CD14-positive monocyte (primary cell): ENCODE measurements around the gene MSTN. TPM values are rescaled to one million over a fixed set of nuclear protein-coding genes. Genes with fewer than 3 reads are reported as not detected.

Experiments used
- DNase-seq, 3 donors: peaks; one replicate each; pipeline ENCODE4 v3.0.0-alpha.2; 2011 to 2022
- H2AFZ ChIP-seq: 2 replicates; pipeline ENCODE4 v1.6.0; 2012; ENCODE audit warnings: mild to moderate bottlenecking, low read depth, low read length, inconsistent platforms; ENCODE audit not compliant: insufficient read depth, poor library complexity, severe bottlenecking
- H3K27ac ChIP-seq, 2 donors: 1 replicate in 1 of 2; 2 replicates in 1 of 2; pipeline ENCODE4 v1.5.1; 2012 to 2013; ENCODE audit warnings: low read length in 2 of 2, control low read depth in 1 of 2, inconsistent platforms in 1 of 2, low read depth in 1 of 2, mild to moderate bottlenecking in 1 of 2
- H3K27me3 ChIP-seq, 2 donors: one replicate each; pipeline versions ENCODE4 v1.6.0 to v1.6.1; 2011 to 2013; ENCODE audit warnings: low read length in 2 of 2; ENCODE audit not compliant: control insufficient read depth in 2 of 2, insufficient read depth in 2 of 2
- H3K36me3 ChIP-seq, 2 donors: replicated peaks in 1 of 2; 1 replicate in 1 of 2; 2 replicates in 1 of 2; pipeline versions ENCODE4 v1.5.1 to v1.6.1; 2012 to 2013; ENCODE audit warnings: low read length in 2 of 2, control low read depth in 1 of 2, inconsistent platforms in 1 of 2, mild to moderate bottlenecking in 1 of 2; ENCODE audit not compliant: insufficient read depth in 2 of 2, control insufficient read depth in 1 of 2
- H3K4me1 ChIP-seq, 2 donors: 1 replicate in 1 of 2; 2 replicates in 1 of 2; pipeline versions ENCODE4 v1.5.1 to v1.6.1; 2012 to 2013; ENCODE audit warnings: low read length in 2 of 2, control low read depth in 1 of 2, inconsistent platforms in 1 of 2, mild to moderate bottlenecking in 1 of 2, moderate library complexity in 1 of 2; ENCODE audit not compliant: insufficient read depth in 2 of 2, control insufficient read depth in 1 of 2
- H3K4me2 ChIP-seq: replicated peaks from 2 replicates; pipeline ENCODE3; 2012; ENCODE audit warnings: low read length, moderate library complexity, mild to moderate bottlenecking; ENCODE audit not compliant: poor library complexity, severe bottlenecking; ENCODE audit errors: extremely low read depth
- H3K4me3 ChIP-seq, 3 experiments: fragments of 200-600 bp in 1 of 3; sonication (generic) in 1 of 3; replicated peaks in 1 of 3; 1 replicate in 2 of 3; 2 replicates in 1 of 3; pipeline ENCODE4 v1.5.1; 2011 to 2013; ENCODE audit warnings: low read length in 3 of 3, mild to moderate bottlenecking in 3 of 3, control low read depth in 2 of 3, low read depth in 2 of 3, inconsistent platforms in 1 of 3, moderate library complexity in 1 of 3
- H3K79me2 ChIP-seq: 2 replicates; pipeline ENCODE4 v1.6.0; 2012; ENCODE audit warnings: mild to moderate bottlenecking, control low read depth, inconsistent platforms, low read length, moderate library complexity; ENCODE audit not compliant: insufficient read depth
- H3K9ac ChIP-seq: 2 replicates; pipeline ENCODE4 v1.6.0; 2017; ENCODE audit warnings: low read length, mild to moderate bottlenecking; ENCODE audit not compliant: insufficient read depth, poor library complexity, severe bottlenecking
- H3K9me3 ChIP-seq, 2 donors: replicated peaks in 1 of 2; 1 replicate in 1 of 2; 2 replicates in 1 of 2; pipeline versions ENCODE4 v1.5.1 to v1.6.1; 2012 to 2013; ENCODE audit warnings: low read length in 2 of 2, control low read depth in 1 of 2; ENCODE audit not compliant: control insufficient read depth in 1 of 2, insufficient read depth in 1 of 2
- H4K20me1 ChIP-seq: 2 replicates; pipeline ENCODE4 v1.6.0; 2012; ENCODE audit warnings: mild to moderate bottlenecking, low read length, control low read depth, moderate library complexity; ENCODE audit not compliant: insufficient read depth
- H3K27ac Mint-ChIP-seq, 7 donors: one replicate each; pipeline ENCODE4 v1.8.0; 2020; ENCODE audit warnings: mild to moderate bottlenecking in 7 of 7, mixed read lengths in 7 of 7, moderate library complexity in 6 of 7, inconsistent platforms in 2 of 7
- H3K27me3 Mint-ChIP-seq, 3 donors: one replicate each; pipeline ENCODE4 v1.8.0; 2021 to 2022; ENCODE audit warnings: low read depth in 3 of 3, mild to moderate bottlenecking in 3 of 3, mixed read lengths in 3 of 3, moderate library complexity in 3 of 3, inconsistent platforms in 1 of 3
- H3K36me3 Mint-ChIP-seq, 2 donors: one replicate each; pipeline ENCODE4 v1.8.0; 2020; ENCODE audit warnings: mixed read lengths in 2 of 2, inconsistent platforms in 1 of 2, mild to moderate bottlenecking in 1 of 2
- H3K4me1 Mint-ChIP-seq: one replicate; pipeline ENCODE4 v1.8.0; 2020; ENCODE audit warnings: mild to moderate bottlenecking, mixed read lengths
- H3K4me3 Mint-ChIP-seq, 2 donors: one replicate each; pipeline ENCODE4 v1.8.0; 2020; ENCODE audit warnings: mild to moderate bottlenecking in 2 of 2, mixed read lengths in 2 of 2, moderate library complexity in 1 of 2
- H3K9me3 Mint-ChIP-seq, 7 donors: one replicate each; pipeline ENCODE4 v1.8.0; 2020 to 2022; ENCODE audit warnings: mixed read lengths in 7 of 7, mild to moderate bottlenecking in 6 of 7, moderate library complexity in 6 of 7, inconsistent platforms in 2 of 7
- WGBS: methylation state at CpG from one replicate; pipeline ENCODE4 v1.1.5; 2013; ENCODE audit warnings: missing lambda C conversion rate; ENCODE audit not compliant: insufficient coverage; 5-methylcytosine and 5-hydroxymethylcytosine counted together
- intact Hi-C, 2 donors: fragments of 100-400 bp; cut with micrococcal nuclease; formaldehyde crosslinking; loops; one replicate each; pipeline versions ENCODE4 v1.15.0 to v1.15.1; 2023
- polyA plus RNA-seq, 3 donors: library from polyadenylated mRNA; depleted of rRNA in 1 of 3; unstranded in 2 of 3; stranded (reverse) in 1 of 3; fragments of 300-500 nt in 2 of 3; fragments of >200 nt in 1 of 3; fragmentation: Illumina TruSeq in 2 of 3; gene quantifications; 1 replicate in 2 of 3; 2 replicates in 1 of 3; pipeline ENCODE4 v1.2.3, GENCODE V29; 2012 to 2021
- TF ChIP-seq, protein P1 (sequence below): fragments of 200-600 bp; IDR thresholded peaks from one replicate; pipeline ENCODE4 v1.8.0; 2022; ENCODE audit warnings: antibody characterized with exemption, mild to moderate bottlenecking

MSTN gene
- polyA plus RNA-seq, 3 donors, result not detected

DNA sequence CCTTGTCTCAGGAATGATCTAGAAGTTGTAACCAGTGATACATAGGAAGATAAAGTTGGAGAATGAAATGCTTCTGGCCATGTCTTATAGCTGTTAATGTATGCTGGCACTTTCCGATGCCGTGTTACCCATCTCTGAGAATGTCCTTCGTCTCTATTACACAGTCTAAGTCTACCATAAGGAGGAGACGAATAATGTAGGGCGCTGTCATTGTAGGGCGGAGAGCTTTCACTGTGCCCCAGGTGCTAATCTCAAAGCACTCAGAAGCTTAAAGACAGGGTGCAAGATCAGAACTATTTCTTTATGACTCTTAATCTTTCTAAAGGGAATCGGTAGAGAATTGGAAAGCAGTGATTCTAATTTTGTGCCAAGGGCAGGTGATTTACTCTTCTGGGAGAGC lies 48.2 kb upstream of the MSTN start:
- Histone ChIP-seq H3K27me3 (no peaks in the 10 kb centered on the region), H3K79me2 (no peaks in the 10 kb centered on the region), H3K4me3 (no peak overlapping the region), H3K4me1 (no peaks in the 10 kb centered on the region), H4K20me1 (no peaks in the 10 kb centered on the region), H2AFZ (no peak overlapping the region), H3K36me3 (no peaks in the 10 kb centered on the region), H3K4me2 (no peak overlapping the region), H3K27ac (no peak overlapping the region), H3K9ac (no peak overlapping the region), H3K9me3 (no peaks in the 10 kb centered on the region)
- TF ChIP-seq, protein P1, sequence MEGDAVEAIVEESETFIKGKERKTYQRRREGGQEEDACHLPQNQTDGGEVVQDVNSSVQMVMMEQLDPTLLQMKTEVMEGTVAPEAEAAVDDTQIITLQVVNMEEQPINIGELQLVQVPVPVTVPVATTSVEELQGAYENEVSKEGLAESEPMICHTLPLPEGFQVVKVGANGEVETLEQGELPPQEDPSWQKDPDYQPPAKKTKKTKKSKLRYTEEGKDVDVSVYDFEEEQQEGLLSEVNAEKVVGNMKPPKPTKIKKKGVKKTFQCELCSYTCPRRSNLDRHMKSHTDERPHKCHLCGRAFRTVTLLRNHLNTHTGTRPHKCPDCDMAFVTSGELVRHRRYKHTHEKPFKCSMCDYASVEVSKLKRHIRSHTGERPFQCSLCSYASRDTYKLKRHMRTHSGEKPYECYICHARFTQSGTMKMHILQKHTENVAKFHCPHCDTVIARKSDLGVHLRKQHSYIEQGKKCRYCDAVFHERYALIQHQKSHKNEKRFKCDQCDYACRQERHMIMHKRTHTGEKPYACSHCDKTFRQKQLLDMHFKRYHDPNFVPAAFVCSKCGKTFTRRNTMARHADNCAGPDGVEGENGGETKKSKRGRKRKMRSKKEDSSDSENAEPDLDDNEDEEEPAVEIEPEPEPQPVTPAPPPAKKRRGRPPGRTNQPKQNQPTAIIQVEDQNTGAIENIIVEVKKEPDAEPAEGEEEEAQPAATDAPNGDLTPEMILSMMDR, result no peak
- intact Hi-C loops, result no loop called here
- H3K36me3 Mint-ChIP-seq, result no peaks in the 10 kb centered on the region
- 97% methylated on average over 6 of the region's 7 CpGs for WGBS
- H3K4me1 Mint-ChIP-seq, result no peaks in the 10 kb centered on the region
- H3K4me3 Mint-ChIP-seq, result no peak overlapping the region
- H3K27me3 Mint-ChIP-seq, result peaks cover 0 to 3% (median 0%) of the 10 kb centered on the region in 3 donors
- peaks cover 0 to 4% (median 2%) of the 10 kb centered on the region in 7 donors for H3K9me3 Mint-ChIP-seq
- no peak for DNase-seq
- no peak overlapping the region for H3K27ac Mint-ChIP-seq

DNA sequence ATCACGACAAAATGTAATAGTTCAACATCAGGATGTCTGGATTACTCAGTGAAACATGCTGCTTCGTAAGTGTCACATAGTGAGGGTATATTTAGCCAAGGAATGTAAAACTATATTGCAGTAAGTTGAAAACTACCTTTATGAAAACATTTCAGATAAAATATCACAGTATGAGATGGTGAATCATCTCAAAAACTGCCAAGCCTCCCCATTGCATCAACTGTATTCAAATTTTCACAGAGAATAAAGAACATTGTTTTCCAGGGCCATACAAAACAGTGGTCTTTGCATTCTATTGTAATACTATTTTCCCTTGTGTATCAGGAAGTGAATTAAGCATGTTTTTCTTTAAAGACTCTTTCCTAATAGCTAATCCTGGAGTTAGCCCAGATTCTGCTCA lies 47.6 kb upstream of the MSTN start:
- DNase-seq, result no peak
- TF ChIP-seq, protein P1, result no peak
- Histone ChIP-seq H3K79me2 (no peaks in the 10 kb centered on the region), H3K4me2 (no peak overlapping the region), H3K4me1 (no peaks in the 10 kb centered on the region), H4K20me1 (no peaks in the 10 kb centered on the region), H3K4me3 (no peak overlapping the region), H3K27me3 (no peaks in the 10 kb centered on the region), H2AFZ (no peak overlapping the region), H3K9me3 (no peaks in the 10 kb centered on the region), H3K9ac (no peak overlapping the region), H3K27ac (no peak overlapping the region), H3K36me3 (no peaks in the 10 kb centered on the region)
- Mint-ChIP-seq H3K27ac (no peak overlapping the region), H3K4me1 (no peaks in the 10 kb centered on the region), H3K36me3 (no peaks in the 10 kb centered on the region), H3K9me3 (peaks cover 0 to 4% (median 2%) of the 10 kb centered on the region in 7 donors), H3K27me3 (peaks cover 0 to 3% (median 0%) of the 10 kb centered on the region in 3 donors), H3K4me3 (no peak overlapping the region)
- intact Hi-C loops, result no loop called here
- 88% methylated on average over 1 of the region's 2 CpGs for WGBS
